ENCODE results near the gene PTPRG. TPM values are rescaled to one million over a fixed set of nuclear protein-coding genes. Genes with fewer than 3 reads are reported as not detected.

PTPRG gene
- total and polyA plus RNA-seq, 2 of the 13 experiments (the other 11 are each of a cell fraction or from before 2014, with no cell fraction given), result 8.0 to 25.3 TPM

GRCh38 chr3:61723038-61723437 is 161.7 kb downstream of the PTPRG start:
- intact Hi-C loops (cut with micrococcal nuclease; ENCODE audit: unreplicated experiment), result no loop called here

More at GRCh38 chr3:61723038-61723437, 161.7 kb downstream of the PTPRG start:
- Histone ChIP-seq H3K27ac (ENCODE audit: extremely low read length, insufficient read depth, low read length) (no peak overlapping the region), H3K4me3 (replicated peaks in 1 of 3; ENCODE audit: insufficient read depth in 1 of 3, low read depth in 2 of 3, low read length in 3 of 3) (no peak overlapping the region), H2AFZ (ENCODE audit: low read length) (no peak overlapping the region), H3K27me3 (ENCODE audit: control insufficient read depth in 1 of 2, insufficient read depth in 2 of 2, low read length in 2 of 2) (no peaks in the 10 kb centered on the region), H3K36me3 (replicated peaks in 1 of 2; ENCODE audit: control insufficient read depth in 1 of 2, insufficient read depth in 2 of 2, low read length in 2 of 2) (no peaks in the 10 kb centered on the region), H3K9me3 (ENCODE audit: low read length) (no peaks in the 10 kb centered on the region), H3K9ac (ENCODE audit: insufficient read depth, low read depth, low read length) (no peak overlapping the region), H4K20me1 (ENCODE audit: insufficient read depth, low read length) (no peaks in the 10 kb centered on the region), H3K79me2 (ENCODE audit: insufficient read depth, low read length) (peaks cover 22% of the 10 kb centered on the region), H3K4me1 (ENCODE audit: insufficient read depth, low read length) (peaks cover 46% of the 10 kb centered on the region), H3K4me2 (ENCODE audit: low read depth, low read length) (no peak overlapping the region)
- in situ Hi-C loops (cut with HindIII; ENCODE audit: extremely low pct_ligation_motif_present, low pct_unique_long_range_greater_than_20kb), result no loop called here
- TF ChIP-seq ATF5 (CRISPR knock-in tag; IDR thresholded peaks at IDR 0.05; ENCODE audit: low read depth) (no peak), TIGD3 (CRISPR knock-in tag; IDR thresholded peaks at IDR 0.05; ENCODE audit: borderline replicate concordance) (no peak), ZNF780A (CRISPR knock-in tag; IDR thresholded peaks at IDR 0.05) (no peak), ZNF768 (CRISPR knock-in tag; IDR thresholded peaks at IDR 0.05) (no peak), THAP7 (CRISPR knock-in tag; IDR thresholded peaks at IDR 0.05) (no peak), NR1H2 (CRISPR knock-in tag; IDR thresholded peaks at IDR 0.05; ENCODE audit: borderline replicate concordance, low read depth) (no peak), GPN1 (CRISPR knock-in tag; IDR thresholded peaks at IDR 0.05; ENCODE audit: borderline replicate concordance) (no peak), ZKSCAN8 (CRISPR knock-in tag; IDR thresholded peaks at IDR 0.05; ENCODE audit: borderline replicate concordance) (no peak), EHMT2 (IDR thresholded peaks at IDR 0.05; ENCODE audit: borderline replicate concordance, low read depth, low read length) (no peak), FOXJ3 (CRISPR knock-in tag; IDR thresholded peaks at IDR 0.05; ENCODE audit: borderline replicate concordance) (no peak), CREM (IDR thresholded peaks at IDR 0.05) (no peak), CREM (CRISPR knock-in tag; IDR thresholded peaks at IDR 0.05) (no peak), TBX3 (IDR thresholded peaks at IDR 0.05; ENCODE audit: borderline replicate concordance) (no peak), PBX3 (CRISPR knock-in tag; IDR thresholded peaks at IDR 0.05; ENCODE audit: borderline replicate concordance) (no peak), ZFP36L2 (CRISPR knock-in tag; IDR thresholded peaks at IDR 0.05) (no peak), SATB2 (CRISPR knock-in tag; IDR thresholded peaks at IDR 0.05) (no peak), ZNF652 (CRISPR knock-in tag; IDR thresholded peaks at IDR 0.05; ENCODE audit: borderline replicate concordance, low read depth) (no peak), NR3C1 (CRISPR knock-in tag; IDR thresholded peaks at IDR 0.05) (no peak), ZBTB49 (CRISPR knock-in tag; IDR thresholded peaks at IDR 0.05; ENCODE audit: borderline replicate concordance) (no peak), KMT2A (CRISPR knock-in tag; IDR thresholded peaks at IDR 0.05) (no peak)
- no peak for ATAC-seq
- BruUV-seq (replicated peaks), result no TSS peak
- no peak for FAIRE-seq
- DNase-seq (ENCODE audit: low spot score), result no peak
- POLR2A ChIA-PET, result no interaction called here
- CTCF ChIA-PET (ENCODE audit: low intra/inter-chr PET ratio, low total read pairs), result no interaction called here

All from HepG2 (cell line).